ENCODE measurements around the gene SLC15A3.

DNA sequence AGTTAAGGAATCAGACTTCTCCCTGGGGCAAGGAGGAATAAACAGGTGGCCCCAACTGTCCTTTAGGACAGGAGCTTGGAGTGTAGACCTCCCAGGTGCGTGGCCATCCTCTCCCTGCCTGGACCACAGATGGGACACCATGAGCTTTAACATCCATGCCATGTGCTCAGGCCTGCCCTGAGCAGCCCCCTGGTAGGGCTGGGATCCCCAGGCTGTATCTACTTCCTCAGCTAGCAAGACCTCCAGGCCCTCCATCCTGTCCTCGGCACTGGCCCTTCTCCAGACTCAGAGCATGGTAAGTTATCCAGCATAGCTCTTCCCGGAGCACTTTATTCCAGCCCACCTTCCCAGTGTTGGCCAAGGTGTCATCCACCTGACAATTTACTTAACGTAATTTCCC lies 25.2 kb upstream of the SLC15A3 start:
- no peak for TF ChIP-seq CTCF (IDR thresholded peaks at IDR 0.05)
- TF ChIP-seq EP300 (IDR thresholded peaks at IDR 0.05; ENCODE audit: borderline replicate concordance in 1 of 2, low read depth in 1 of 2, low read length in 1 of 2), result no peak
- TF ChIP-seq CHD2 (IDR thresholded peaks at IDR 0.05; ENCODE audit: low read length, partially characterized antibody), result no peak
- no peak for TF ChIP-seq MXI1 (IDR thresholded peaks at IDR 0.05; ENCODE audit: low read depth, low read length)
- no peak for TF ChIP-seq YY1 (IDR thresholded peaks at IDR 0.05; ENCODE audit: low read depth)
- TF ChIP-seq TCF12 (IDR thresholded peaks at IDR 0.05), result no peak
- no peak for TF ChIP-seq RAD21 (IDR thresholded peaks at IDR 0.05; ENCODE audit: low read length)
- TF ChIP-seq EZH2phosphoT487 (IDR thresholded peaks at IDR 0.05; ENCODE audit: borderline replicate concordance, low read depth), result no peak
- no peak for TF ChIP-seq POLR2AphosphoS5 (IDR thresholded peaks at IDR 0.05; ENCODE audit: low read depth, low read length)
- no peak for TF ChIP-seq TAF1 (IDR thresholded peaks at IDR 0.05; ENCODE audit: borderline replicate concordance, low read depth, low read length)
- no peak for TF ChIP-seq GABPA (IDR thresholded peaks at IDR 0.05; ENCODE audit: low read depth)
- TF ChIP-seq ELF1 (IDR thresholded peaks at IDR 0.05), result no peak

Measured in SK-N-SH (cell line).